Measurements from ENCODE around the gene CCDC102A. TPM values are rescaled to one million over a fixed set of nuclear protein-coding genes. Genes with fewer than 3 reads are reported as not detected.

The CCDC102A gene
- polyA plus RNA-seq, 2 of the 4 experiments (the other 2 are of a cell fraction), result 8.0 to 8.3 TPM

- ChIA-PET POLR2A (no interaction called here), CTCF (interaction anchor here (0.8 to 18.0 kb wide), 8 partner anchors 9 to 225 kb away, joined by 3 to 340 read pairs (median 7); partner anchors contain the start of genes DOK4 and POLR2C)
- Histone ChIP-seq H3K27ac (no peak overlapping the region), H3K4me2 (no peak overlapping the region), H3K9me3 (no peaks in the 10 kb centered on the region), H3K4me3 (no peak overlapping the region), H3K4me1 (peaks cover 12% of the 10 kb centered on the region)
- ATAC-seq (no peak), FAIRE-seq (no peak), DNase-seq (ENCODE audit: low read depth in 1 of 2, low spot score in 1 of 2) (no peak)
- TF ChIP-seq REST (IDR thresholded peaks at IDR 0.05) (no peak), NFE2L2 (conservative IDR thresholded peaks at IDR 0.05; ENCODE audit: low read length) (no peak), EP300 (IDR thresholded peaks at IDR 0.05) (no peak), KDM5A (IDR thresholded peaks at IDR 0.05) (no peak), ZSCAN20 (CRISPR knock-in tag; IDR thresholded peaks at IDR 0.05) (no peak), RARB (CRISPR knock-in tag; IDR thresholded peaks at IDR 0.05) (no peak), RFX5 (IDR thresholded peaks at IDR 0.05) (no peak)
- WGBS (ENCODE audit: missing lambda C conversion rate), result 88% methylated on average over 17 of the region's 18 CpGs
Measured at GRCh38 chr16:57525761-57526160, 10.6 kb downstream of the CCDC102A start.

GRCh38 chr16:57522960-57523359 is 13.4 kb downstream of the CCDC102A start:
- ATAC-seq, result no peak
- DNase-seq (ENCODE audit: low read depth in 1 of 2, low spot score in 1 of 2), result no peak
- 91% methylated on average over 8 of the region's 8 CpGs for WGBS (ENCODE audit: missing lambda C conversion rate)
- H3K9me3 ChIP-seq, result no peaks in the 10 kb centered on the region
- TF ChIP-seq RARB (CRISPR knock-in tag; IDR thresholded peaks at IDR 0.05) (no peak), SREBF2 (IDR thresholded peaks at IDR 0.05) (no peak), NFE2L2 (conservative IDR thresholded peaks at IDR 0.05; ENCODE audit: low read length) (no peak), EP300 (IDR thresholded peaks at IDR 0.05) (no peak), MAX (IDR thresholded peaks at IDR 0.05) (no peak), MAZ (IDR thresholded peaks at IDR 0.05; ENCODE audit: borderline replicate concordance, low read depth, low read length) (no peak), HEYL (CRISPR knock-in tag; IDR thresholded peaks at IDR 0.05) (no peak), ELK1 (IDR thresholded peaks at IDR 0.05; ENCODE audit: low read depth, low read length) (no peak), FOSB (CRISPR knock-in tag; IDR thresholded peaks at IDR 0.05) (no peak), HES2 (IDR thresholded peaks at IDR 0.05) (no peak), REST (IDR thresholded peaks at IDR 0.05) (no peak), CBX2 (IDR thresholded peaks at IDR 0.05; ENCODE audit: borderline replicate concordance, low read depth) (no peak), EHMT2 (IDR thresholded peaks at IDR 0.05; ENCODE audit: low read depth) (no peak)
- CTCF ChIA-PET, result interaction anchor here (0.8 to 18.0 kb wide), 9 partner anchors 19 to 439 kb away, joined by 3 to 340 read pairs (median 5); partner anchors contain the start of genes CIAPIN1, COQ9, DOK4 and POLR2C
- no peak overlapping the region for H3K4me2 ChIP-seq
- H3K4me1 ChIP-seq, result no peaks in the 10 kb centered on the region
- no peak for FAIRE-seq
- no peak overlapping the region for H3K27ac ChIP-seq
- POLR2A ChIA-PET, result no interaction called here
- no peak overlapping the region for H3K4me3 ChIP-seq

Measured in A549 (cell line).